ENCODE results near the gene RBM11.

Gene RBM11

DNA sequence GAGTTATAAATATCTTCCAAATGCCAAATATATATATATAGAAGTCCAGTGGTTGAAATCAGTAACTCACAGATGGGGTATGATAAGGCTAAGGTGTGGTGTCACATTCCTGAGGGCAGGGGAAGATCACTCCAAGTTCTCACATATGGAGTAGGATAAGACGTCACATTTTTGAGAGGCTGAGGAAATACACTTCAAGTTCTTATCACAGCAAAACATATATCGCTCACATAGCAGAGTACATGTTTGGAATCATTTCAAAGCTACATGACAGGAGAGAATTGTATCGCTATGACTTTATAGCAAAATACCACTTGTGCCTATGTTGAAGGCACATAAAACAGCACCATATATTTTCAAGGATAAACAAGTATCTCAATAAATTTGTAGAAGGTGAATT lies 55.1 kb downstream of the RBM11 start:
- DNase-seq (ENCODE audit: low spot score) = no peak

DNA sequence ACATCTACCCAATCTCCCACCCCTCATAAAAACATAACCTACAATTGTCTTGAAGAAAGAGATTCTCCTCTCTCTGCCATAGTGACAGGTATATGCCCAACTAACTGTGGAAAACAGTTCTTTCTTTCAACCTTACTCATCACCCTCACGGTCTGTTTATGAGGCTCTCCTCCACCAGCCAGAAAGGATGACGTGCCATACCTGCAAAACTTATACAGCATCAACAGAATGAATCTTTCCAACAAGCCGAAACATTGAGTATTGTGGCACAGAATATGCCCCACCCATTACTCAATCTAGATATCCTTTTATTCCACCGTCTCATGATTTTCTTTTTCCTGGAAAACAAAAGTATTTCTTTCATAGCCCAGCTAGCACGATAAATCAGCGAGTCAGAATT lies 55.7 kb downstream of the RBM11 start:
- DNase-seq (ENCODE audit: low spot score) = no peak

GRCh38 chr21:14273736-14274538 lies 58.0 kb downstream of the RBM11 start:
- no peak for DNase-seq (ENCODE audit: low spot score)

- no peak for DNase-seq (ENCODE audit: low spot score)
Observed at GRCh38 chr21:14275702-14276205, 59.8 kb downstream of the RBM11 start.
